T-helper 1 cell treated with Interleukin-12 subunit alpha and Interleukin-12 subunit beta and Interleukin-4 antibody, amounts not matched to agents 30 μg/mL and 1 μg/mL, for 36 hours (primary cell): ENCODE results near the gene TIMP4.

Source experiments
- H3K27ac Mint-ChIP-seq: one replicate; pipeline ENCODE4 v1.8.0; 2021; ENCODE audit warnings: mild to moderate bottlenecking, mixed read lengths
- H3K27me3 Mint-ChIP-seq: one replicate; pipeline ENCODE4 v1.8.0; 2021; ENCODE audit warnings: low read depth, mixed read lengths
- H3K36me3 Mint-ChIP-seq: one replicate; pipeline ENCODE4 v1.8.0; 2021; ENCODE audit warnings: low read depth, mixed read lengths
- H3K4me1 Mint-ChIP-seq: one replicate; pipeline ENCODE4 v1.8.0; 2021; ENCODE audit warnings: low read depth, mixed read lengths
- H3K4me3 Mint-ChIP-seq: one replicate; pipeline ENCODE4 v1.8.0; 2021; ENCODE audit warnings: mild to moderate bottlenecking, moderate library complexity, mixed read lengths
- H3K9me3 Mint-ChIP-seq: one replicate; pipeline ENCODE4 v1.8.0; 2021; ENCODE audit warnings: mixed read lengths

Gene TIMP4

DNA sequence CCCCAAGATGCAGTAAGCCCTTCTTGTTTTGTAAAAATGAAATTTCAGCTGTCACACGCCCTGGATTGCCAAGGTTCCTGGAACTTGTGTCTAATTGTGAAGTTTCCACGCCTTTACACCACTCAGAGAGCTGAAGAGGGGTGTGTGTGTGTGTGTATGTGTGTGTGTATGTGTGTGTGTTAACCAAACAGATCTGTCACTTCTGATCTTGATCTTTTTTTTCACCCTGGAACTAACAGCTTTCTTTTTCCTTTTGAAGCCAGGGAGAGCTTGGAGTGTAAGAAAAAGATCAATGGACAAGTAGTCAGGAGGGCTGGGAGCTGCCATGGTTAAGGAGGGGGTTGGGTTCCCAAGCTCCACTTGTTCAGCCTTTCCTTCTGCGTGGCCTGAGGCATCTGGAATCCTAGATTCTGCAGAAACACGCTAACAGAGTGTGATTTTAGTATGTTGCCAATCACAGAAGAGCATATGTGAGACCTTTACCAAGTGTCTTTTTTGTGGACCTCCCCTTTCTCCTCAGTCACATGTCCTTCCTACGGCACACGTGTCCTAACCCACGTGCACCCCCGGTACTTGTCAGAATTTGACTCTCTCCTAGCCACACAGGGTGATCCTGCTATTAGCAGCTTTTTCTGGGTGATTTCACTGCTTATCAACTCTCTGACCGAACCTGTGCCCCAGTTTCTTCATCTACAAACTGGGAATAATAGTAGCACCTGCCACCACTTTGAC is 11.5 kb downstream of the TIMP4 start:
- peaks cover 4% of the 10 kb centered on the region for H3K27me3 Mint-ChIP-seq
- H3K27ac Mint-ChIP-seq = no peak overlapping the region
- H3K4me3 Mint-ChIP-seq = no peak overlapping the region
- no peaks in the 10 kb centered on the region for H3K4me1 Mint-ChIP-seq
- H3K36me3 Mint-ChIP-seq = no peaks in the 10 kb centered on the region
- no peaks in the 10 kb centered on the region for H3K9me3 Mint-ChIP-seq

DNA sequence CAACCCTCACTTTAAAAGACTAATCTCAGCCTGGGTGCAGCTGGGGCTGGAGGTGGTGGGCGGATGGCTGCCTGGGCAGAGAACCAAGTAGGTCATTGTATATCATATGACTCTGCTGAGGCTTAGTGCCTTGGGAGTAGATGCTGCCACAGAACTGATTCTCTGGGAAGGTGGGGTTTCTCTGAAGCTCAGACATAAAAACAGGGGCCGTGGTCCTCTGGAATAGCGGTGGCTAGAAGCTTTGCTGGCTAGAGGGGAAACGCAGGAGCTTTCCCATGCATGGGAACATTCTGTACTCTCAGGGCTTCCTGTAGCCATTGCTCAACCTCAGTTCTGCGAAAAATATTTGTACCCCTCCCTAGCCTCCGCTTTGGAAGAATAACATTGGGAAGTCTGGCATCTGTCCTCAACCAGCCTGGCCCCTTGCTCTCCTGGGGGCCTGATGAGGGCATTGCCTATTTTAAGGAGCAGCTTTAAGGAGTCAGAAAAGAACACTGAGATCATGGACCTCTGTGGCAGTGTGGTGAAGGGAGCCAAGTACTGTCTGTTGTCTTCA is 14.7 kb downstream of the TIMP4 start:
- Mint-ChIP-seq H3K27me3 (peaks cover 4% of the 10 kb centered on the region), H3K4me3 (no peak overlapping the region), H3K9me3 (no peaks in the 10 kb centered on the region), H3K27ac (no peak overlapping the region), H3K4me1 (no peaks in the 10 kb centered on the region), H3K36me3 (no peaks in the 10 kb centered on the region)

DNA sequence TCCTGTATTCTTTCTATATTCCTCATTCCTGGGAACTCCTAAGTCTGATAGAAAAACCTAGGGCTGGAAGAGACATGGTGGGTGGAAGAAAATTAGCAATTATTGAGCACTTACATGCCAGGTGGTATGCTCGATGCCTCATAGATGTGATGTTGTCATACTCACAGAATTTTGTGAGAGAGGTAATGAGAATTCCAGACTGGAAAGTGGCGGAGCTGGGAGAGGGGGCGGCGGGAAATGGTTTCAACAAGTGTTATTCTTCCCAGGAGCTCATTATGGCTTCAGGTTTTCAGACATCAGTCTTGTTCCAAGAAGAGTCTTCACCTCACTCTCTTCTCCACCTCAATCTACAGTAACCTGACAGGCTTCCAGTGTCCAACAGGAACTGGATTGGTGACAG is 16.2 kb downstream of the TIMP4 start:
- H3K4me1 Mint-ChIP-seq = no peaks in the 10 kb centered on the region
- H3K27ac Mint-ChIP-seq = no peak overlapping the region
- no peaks in the 10 kb centered on the region for H3K36me3 Mint-ChIP-seq
- H3K4me3 Mint-ChIP-seq = no peak overlapping the region
- H3K27me3 Mint-ChIP-seq = no peaks in the 10 kb centered on the region
- H3K9me3 Mint-ChIP-seq = no peaks in the 10 kb centered on the region

DNA sequence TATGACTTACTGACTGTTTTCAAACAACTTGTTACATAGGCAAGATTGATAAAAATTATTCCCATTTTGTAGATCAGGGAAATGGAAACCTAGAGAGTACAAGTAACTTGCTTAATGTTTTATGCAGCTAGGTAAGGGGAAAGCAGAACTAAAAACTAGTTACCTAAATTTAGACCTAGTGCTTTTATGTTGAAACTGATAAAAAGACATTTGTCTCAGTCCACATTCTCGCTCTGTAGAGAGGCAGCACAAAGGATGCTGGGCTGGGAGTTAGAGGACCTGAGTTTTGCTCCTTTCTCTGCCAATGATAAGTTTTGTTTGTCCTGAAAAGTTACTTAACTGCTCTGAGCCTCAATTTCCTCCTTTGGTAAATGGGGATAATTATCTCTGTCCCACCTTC is 17.4 kb downstream of the TIMP4 start:
- Mint-ChIP-seq H3K27me3 (no peaks in the 10 kb centered on the region), H3K27ac (no peak overlapping the region), H3K4me3 (no peak overlapping the region), H3K36me3 (no peaks in the 10 kb centered on the region), H3K4me1 (no peaks in the 10 kb centered on the region), H3K9me3 (no peaks in the 10 kb centered on the region)

DNA sequence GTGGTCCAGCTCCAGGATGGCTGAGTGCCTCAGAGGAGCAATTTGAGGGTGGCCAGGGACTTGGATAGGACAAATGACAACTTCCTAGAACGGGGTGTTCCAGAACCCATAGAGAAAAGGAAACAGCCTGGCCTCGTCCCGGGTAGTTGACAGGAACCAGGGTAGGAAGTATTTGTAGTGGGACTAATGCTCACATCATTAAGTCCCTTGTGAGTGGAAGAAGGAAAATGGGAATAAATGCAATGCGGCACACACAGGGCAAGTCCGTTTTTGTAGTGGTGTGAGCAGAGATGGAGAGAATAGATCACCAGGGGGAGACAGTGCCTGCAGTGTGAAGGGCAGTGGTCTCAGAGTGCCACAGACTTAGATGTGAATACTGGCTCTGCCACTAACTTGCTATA is 19.6 kb downstream of the TIMP4 start:
- Mint-ChIP-seq H3K27me3 (no peaks in the 10 kb centered on the region), H3K36me3 (no peaks in the 10 kb centered on the region), H3K4me1 (peaks cover 2% of the 10 kb centered on the region), H3K4me3 (no peak overlapping the region), H3K9me3 (no peaks in the 10 kb centered on the region), H3K27ac (no peak overlapping the region)

DNA sequence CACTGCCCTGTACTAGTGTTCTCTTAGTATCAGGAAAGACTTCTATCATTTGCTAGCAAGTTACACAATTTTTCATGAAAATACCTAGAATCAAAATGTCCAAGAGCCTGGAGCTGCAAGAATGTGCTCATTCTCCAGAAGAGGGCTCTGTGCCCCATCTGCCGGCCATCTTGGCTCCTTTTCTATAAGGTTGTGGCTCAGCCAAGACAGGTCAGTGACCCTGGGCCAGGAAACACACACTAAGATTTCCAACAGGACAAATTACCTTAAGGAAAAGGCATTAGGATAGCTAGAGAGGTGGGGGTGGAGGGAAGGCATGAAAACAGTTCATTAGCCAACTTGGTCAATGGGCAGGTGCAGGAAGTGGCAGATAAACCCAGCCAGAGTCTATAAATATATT is 20.7 kb downstream of the TIMP4 start:
- H3K4me3 Mint-ChIP-seq = no peak overlapping the region
- peaks cover 2% of the 10 kb centered on the region for H3K4me1 Mint-ChIP-seq
- H3K27me3 Mint-ChIP-seq = peaks cover 9% of the 10 kb centered on the region
- H3K9me3 Mint-ChIP-seq = no peaks in the 10 kb centered on the region
- H3K27ac Mint-ChIP-seq = no peak overlapping the region
- H3K36me3 Mint-ChIP-seq = no peaks in the 10 kb centered on the region

DNA sequence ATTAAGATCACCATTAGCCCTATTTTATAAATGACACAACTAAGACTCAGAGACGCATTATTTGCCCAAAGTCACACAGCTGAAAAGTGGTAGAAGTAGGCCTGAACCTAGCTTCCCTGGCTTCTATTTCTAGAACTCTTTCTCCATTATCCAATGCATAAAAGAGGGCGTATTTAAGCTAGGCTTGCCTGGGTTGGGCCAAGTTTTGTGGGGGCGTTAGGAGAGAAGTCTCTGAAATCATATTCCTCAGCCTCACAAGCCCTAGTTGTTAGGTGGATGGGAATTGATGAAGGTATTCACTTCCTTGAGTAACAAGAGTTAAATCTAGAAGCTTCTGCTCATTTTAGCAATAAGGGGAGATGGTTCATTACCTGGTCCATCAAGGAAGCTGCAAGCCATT is 22.3 kb downstream of the TIMP4 start:
- peaks cover 20% of the 10 kb centered on the region for H3K27me3 Mint-ChIP-seq
- no peak overlapping the region for H3K27ac Mint-ChIP-seq
- H3K4me3 Mint-ChIP-seq = no peak overlapping the region
- H3K9me3 Mint-ChIP-seq = no peaks in the 10 kb centered on the region
- H3K4me1 Mint-ChIP-seq = peaks cover 2% of the 10 kb centered on the region
- no peaks in the 10 kb centered on the region for H3K36me3 Mint-ChIP-seq

DNA sequence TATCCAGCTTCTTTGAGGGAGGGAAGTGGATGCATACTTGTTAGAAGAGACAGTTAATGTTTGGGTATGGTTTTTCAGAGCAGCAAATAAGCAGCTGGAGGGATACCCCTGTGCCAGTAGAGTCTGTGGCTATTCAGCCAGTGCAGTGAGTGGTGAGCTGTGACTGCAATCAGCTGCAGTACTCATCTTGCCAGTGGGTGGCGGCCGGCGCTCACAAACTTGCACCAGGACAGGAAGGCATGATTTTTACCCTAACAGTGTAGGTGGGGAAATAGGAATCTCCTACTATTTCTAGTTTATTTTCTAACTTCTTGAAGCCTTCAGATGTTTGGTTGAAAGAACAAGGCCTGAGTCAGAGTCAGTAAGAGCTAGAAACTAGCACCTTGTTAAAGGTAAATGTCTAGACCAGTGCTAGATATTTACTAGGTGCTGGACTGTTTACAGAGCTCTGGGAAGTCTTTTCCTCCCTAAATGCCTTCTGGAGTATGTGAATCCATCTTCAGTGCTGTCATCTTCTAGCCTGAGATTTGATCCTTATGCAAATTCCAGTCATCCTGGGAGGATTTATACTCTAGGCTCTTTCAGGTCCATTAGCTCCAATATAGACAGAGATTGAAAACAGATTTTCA is 23.6 kb downstream of the TIMP4 start:
- no peak overlapping the region for H3K27ac Mint-ChIP-seq
- no peaks in the 10 kb centered on the region for H3K9me3 Mint-ChIP-seq
- H3K27me3 Mint-ChIP-seq = peaks cover 31% of the 10 kb centered on the region
- no peaks in the 10 kb centered on the region for H3K36me3 Mint-ChIP-seq
- no peak overlapping the region for H3K4me3 Mint-ChIP-seq
- H3K4me1 Mint-ChIP-seq = peaks cover 2% of the 10 kb centered on the region

DNA sequence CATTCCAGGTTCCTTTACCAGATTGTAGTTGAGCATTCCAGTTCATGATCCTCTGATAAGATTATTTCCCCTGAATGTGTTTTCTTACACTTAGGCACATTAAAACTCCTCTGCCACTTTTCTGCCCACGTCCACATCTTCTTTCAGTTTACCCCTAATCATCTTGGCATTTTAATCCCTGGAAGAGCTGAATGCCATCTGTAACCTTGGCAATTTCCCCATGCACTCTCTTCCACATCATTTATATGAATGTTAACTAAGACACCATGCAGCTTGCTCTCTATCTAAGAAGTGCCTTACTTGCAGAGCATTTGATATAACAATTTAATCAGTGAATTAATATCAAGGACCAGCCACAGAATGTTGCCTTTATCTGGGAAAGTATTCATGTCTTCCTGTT is 25.8 kb downstream of the TIMP4 start:
- H3K36me3 Mint-ChIP-seq = no peaks in the 10 kb centered on the region
- H3K27ac Mint-ChIP-seq = no peak overlapping the region
- H3K27me3 Mint-ChIP-seq = peaks cover 47% of the 10 kb centered on the region
- H3K9me3 Mint-ChIP-seq = no peaks in the 10 kb centered on the region
- H3K4me1 Mint-ChIP-seq = peaks cover 2% of the 10 kb centered on the region
- no peak overlapping the region for H3K4me3 Mint-ChIP-seq

DNA sequence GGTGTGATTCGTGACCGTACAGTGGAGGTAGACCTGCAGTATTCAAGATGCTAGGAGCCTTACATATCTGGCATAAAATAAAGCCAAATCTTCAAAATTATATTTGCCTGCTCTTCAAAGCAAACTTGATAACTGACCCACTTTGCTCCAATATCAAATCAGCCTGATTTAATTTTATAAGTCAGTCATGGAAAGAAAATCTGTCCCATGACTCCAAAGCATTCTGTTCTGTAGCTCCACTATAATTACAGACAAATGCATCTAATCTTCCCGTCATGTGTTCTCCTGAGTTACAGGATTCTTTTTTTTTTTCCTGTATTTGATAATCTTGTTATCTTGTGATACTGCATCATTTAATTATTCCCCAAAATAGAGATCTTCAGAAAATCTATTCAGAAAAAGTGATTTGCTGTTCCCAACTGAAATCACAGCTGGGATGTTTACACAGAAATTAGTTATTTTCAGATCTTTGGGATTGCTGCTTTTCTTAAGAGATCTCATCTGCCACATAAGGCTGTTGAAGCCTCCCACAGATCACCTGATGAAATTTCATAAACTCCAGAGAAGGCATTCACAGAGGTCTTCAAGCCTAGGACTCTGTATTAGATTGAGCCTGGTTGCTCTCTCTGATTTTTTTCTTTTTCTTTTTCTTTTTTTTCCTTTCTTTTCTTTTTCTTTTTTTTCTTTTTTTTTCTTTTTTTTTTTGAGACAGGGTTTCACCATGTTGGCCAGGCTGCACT is 27.2 kb downstream of the TIMP4 start:
- no peak overlapping the region for H3K27ac Mint-ChIP-seq
- H3K27me3 Mint-ChIP-seq = peaks cover 49% of the 10 kb centered on the region
- no peaks in the 10 kb centered on the region for H3K36me3 Mint-ChIP-seq
- peaks cover 2% of the 10 kb centered on the region for H3K4me1 Mint-ChIP-seq
- H3K9me3 Mint-ChIP-seq = no peaks in the 10 kb centered on the region
- no peak overlapping the region for H3K4me3 Mint-ChIP-seq

DNA sequence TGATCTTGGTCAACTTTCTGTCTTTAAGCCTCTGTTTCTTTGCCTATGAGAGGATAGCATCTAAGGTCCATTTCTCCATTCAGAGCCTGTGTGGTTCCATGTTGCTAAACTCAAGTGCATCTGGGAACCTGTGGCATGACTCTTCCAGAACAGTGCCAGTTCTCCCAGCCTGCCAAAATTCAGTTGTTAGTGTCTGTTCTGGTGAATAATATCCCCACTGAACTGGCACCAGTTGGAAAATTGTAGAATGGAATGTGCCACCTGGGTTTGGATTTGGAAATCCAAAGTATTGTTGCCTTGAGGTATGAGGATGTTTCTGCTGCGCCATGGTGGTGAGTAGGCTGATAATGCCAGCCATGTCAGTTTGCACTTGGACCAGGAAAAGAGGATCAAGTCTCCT is 31.3 kb downstream of the TIMP4 start:
- peaks cover 47% of the 10 kb centered on the region for H3K27me3 Mint-ChIP-seq
- no peaks in the 10 kb centered on the region for H3K4me1 Mint-ChIP-seq
- no peak overlapping the region for H3K27ac Mint-ChIP-seq
- no peaks in the 10 kb centered on the region for H3K36me3 Mint-ChIP-seq
- no peak overlapping the region for H3K4me3 Mint-ChIP-seq
- no peaks in the 10 kb centered on the region for H3K9me3 Mint-ChIP-seq

DNA sequence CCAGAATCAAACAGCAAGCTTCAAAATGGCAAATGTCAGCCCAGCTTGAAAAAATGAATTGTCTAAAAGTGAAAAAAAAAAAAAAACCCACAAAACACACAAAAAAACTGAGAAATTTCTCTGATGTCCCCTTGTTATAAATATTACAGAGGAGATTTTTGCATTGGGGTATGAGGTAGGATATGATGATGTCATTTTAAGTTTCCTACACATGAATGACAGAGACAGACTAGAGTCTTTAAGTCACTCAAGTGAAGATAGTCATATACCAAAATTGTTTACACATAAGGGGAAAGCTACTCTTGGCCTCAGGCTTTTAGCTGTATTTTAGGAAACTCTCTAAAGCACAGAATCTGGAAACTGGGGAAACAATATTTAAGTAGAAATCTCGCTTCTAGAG is 32.9 kb downstream of the TIMP4 start:
- Mint-ChIP-seq H3K9me3 (no peaks in the 10 kb centered on the region), H3K36me3 (no peaks in the 10 kb centered on the region), H3K27ac (no peak overlapping the region), H3K4me1 (peaks cover 2% of the 10 kb centered on the region), H3K4me3 (no peak overlapping the region), H3K27me3 (peaks cover 36% of the 10 kb centered on the region)

DNA sequence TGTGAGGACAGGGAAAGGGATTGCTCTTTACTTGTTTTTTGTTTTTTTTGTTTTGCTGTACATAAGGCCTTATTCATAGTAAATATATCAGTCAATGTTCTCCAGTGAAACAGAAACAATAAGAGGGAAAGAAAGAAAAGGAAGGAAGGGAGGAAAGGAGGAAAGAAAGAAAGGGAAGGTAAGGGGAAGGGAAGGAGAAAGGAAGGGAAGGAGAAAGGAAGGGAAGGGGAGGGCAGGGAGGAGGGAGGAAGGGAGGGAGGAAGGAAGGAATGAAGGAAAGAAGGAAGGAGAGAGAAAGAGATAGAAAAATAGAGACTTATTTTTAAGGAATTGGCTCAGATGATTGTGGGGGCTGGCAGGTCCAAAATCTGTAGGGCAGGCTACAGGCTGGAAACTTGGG is 37.2 kb downstream of the TIMP4 start:
- Mint-ChIP-seq H3K27ac (no peak overlapping the region), H3K4me3 (no peak overlapping the region), H3K9me3 (no peaks in the 10 kb centered on the region), H3K36me3 (no peaks in the 10 kb centered on the region), H3K4me1 (peaks cover 4% of the 10 kb centered on the region), H3K27me3 (peaks cover 27% of the 10 kb centered on the region)

DNA sequence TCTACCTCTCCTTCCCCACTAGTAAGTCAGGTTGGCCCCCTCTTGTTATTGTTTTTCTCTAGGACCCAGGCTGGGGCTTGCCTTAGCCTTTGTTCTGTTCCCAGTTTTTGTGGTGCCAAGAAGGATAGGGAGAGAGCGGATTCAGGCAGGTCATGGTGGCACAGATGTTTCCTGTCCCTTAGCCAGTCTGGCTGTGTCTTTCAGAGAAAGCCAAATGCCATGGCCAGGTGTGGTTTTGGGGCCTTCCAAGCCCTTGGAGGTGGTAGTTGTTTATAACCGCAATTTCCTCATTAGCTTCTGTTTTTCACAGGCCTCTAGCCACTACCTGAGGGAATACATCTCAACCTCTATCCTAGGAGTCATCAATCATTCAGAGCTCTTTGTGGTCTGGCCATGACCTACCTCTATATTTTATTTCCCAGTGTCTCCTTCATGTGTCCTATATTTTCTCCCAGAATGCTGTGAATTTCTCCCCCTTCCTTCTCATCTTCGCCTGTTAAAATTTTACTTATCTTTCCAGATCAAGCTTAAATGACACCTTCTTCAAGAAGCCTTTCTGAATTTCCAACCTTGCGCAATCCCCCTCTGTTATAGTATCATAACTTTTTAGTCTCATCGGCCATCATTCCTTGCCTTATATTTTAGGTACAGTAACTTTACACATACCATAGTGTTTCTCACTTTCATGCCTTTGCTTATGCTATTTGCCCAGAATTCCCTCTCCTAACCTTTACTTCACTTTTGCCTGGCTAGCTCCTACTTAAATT is 38.2 kb downstream of the TIMP4 start:
- Mint-ChIP-seq H3K9me3 (no peaks in the 10 kb centered on the region), H3K27me3 (peaks cover 32% of the 10 kb centered on the region), H3K36me3 (no peaks in the 10 kb centered on the region), H3K27ac (no peak overlapping the region), H3K4me3 (no peak overlapping the region), H3K4me1 (peaks cover 4% of the 10 kb centered on the region)
